ENCODE results near the gene CPEB3. TPM values are rescaled to one million over a fixed set of nuclear protein-coding genes. Genes with fewer than 3 reads are reported as not detected.

The CPEB3 gene
- total RNA-seq, 2 experiments from 2014 or later, result 0.66 to 3.2 TPM

GRCh38 chr10:92327445-92328433 lies 36.9 kb upstream of the CPEB3 start:
- no peaks in the 10 kb centered on the region for H3K4me1 ChIP-seq (ENCODE audit: insufficient read depth, low read length, poor library complexity, severe bottlenecking)
- 0 out of 2 replicates have a peak, but pooled peaks cover 8% of the 10 kb centered on the region for H3K36me3 ChIP-seq (ENCODE audit: insufficient read depth, low read length)
- ChIA-PET POLR2A (interaction anchor here (0.7 to 1.2 kb wide), 3 partner anchors 21 to 364 kb away, joined by 3 read pairs; no protein-coding TSS in a partner anchor), CTCF (ENCODE audit: unreplicated experiment) (no interaction called here)
- no peaks in the 10 kb centered on the region for H4K20me1 ChIP-seq (ENCODE audit: insufficient read depth, low read length)
- no peak overlapping the region for H2AFZ ChIP-seq (ENCODE audit: low read length)
- intact Hi-C loops (cut with micrococcal nuclease; ENCODE audit: unreplicated experiment), result no loop called here
- H3K9me3 ChIP-seq (ENCODE audit: low read length), result no peaks in the 10 kb centered on the region
- no TSS peak for BruUV-seq (replicated peaks)
- H3K4me3 ChIP-seq (ENCODE audit: low read depth, low read length, poor library complexity, severe bottlenecking), result no peak overlapping the region
- H3K4me2 ChIP-seq (ENCODE audit: low read length), result no peak overlapping the region
- peaks cover 11% of the 10 kb centered on the region; the same call in 1 of the 2 replicates for H3K79me2 ChIP-seq (ENCODE audit: insufficient read depth, low read depth, low read length)
- TF ChIP-seq EZH2phosphoT487 (IDR thresholded peaks at IDR 0.05; ENCODE audit: borderline replicate concordance, low read depth, low read length), result no peak
- no peak for TF ChIP-seq CTCF (conservative IDR thresholded peaks at IDR 0.05; ENCODE audit: low read length)
- DNase-seq (ENCODE audit: low spot score), result no peak
- H3K9me2 ChIP-seq (ENCODE audit: insufficient read depth, low read length), result no peaks in the 10 kb centered on the region
- H3K27ac ChIP-seq (ENCODE audit: low read depth, low read length, poor library complexity, severe bottlenecking), result no peak overlapping the region

DNA sequence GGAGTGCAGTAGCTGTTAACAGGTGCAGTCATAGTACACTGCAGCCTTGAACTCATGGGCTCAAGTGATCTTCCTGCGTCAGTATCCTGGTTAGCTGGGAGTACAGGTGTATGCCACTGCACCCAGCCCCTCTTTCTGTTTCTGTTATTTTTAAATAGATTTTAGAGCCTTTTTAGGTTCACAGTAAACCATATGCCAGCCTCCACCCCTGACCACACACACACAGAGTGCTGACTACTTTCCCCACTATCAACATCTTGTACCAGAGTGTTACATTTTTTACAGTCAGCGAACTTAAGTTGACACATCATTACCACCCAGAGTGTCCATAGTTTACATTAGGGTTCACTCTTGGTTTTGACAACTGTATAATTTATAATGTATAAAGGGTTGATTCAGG lies 32.2 kb upstream of the CPEB3 start:
- POLR2A ChIA-PET, result interaction anchor here (0.5 to 0.7 kb wide), 2 partner anchors 106 to 829 kb away, joined by 3 read pairs; no protein-coding TSS in a partner anchor

More for the DNA sequence above, 32.2 kb upstream of the CPEB3 start:
- Histone ChIP-seq H3K27ac (ENCODE audit: low read depth, low read length, poor library complexity, severe bottlenecking) (no peak overlapping the region), H3K4me3 (ENCODE audit: low read depth, low read length, poor library complexity, severe bottlenecking) (no peak overlapping the region), H3K4me1 (ENCODE audit: insufficient read depth, low read length, poor library complexity, severe bottlenecking) (no peaks in the 10 kb centered on the region), H3K9me3 (ENCODE audit: low read length) (no peaks in the 10 kb centered on the region), H3K79me2 (ENCODE audit: insufficient read depth, low read depth, low read length) (0 out of 2 replicates have a peak, but pooled peaks cover 6% of the 10 kb centered on the region), H3K4me2 (ENCODE audit: low read length) (no peak overlapping the region), H4K20me1 (ENCODE audit: insufficient read depth, low read length) (no peaks in the 10 kb centered on the region), H3K9me2 (ENCODE audit: insufficient read depth, low read length) (no peaks in the 10 kb centered on the region), H2AFZ (ENCODE audit: low read length) (no peak overlapping the region), H3K36me3 (ENCODE audit: insufficient read depth, low read length) (peaks cover 27% of the 10 kb centered on the region)
- CTCF ChIA-PET (ENCODE audit: unreplicated experiment), result no interaction called here
- DNase-seq (ENCODE audit: low spot score), result no peak
- TF ChIP-seq EZH2phosphoT487 (IDR thresholded peaks at IDR 0.05; ENCODE audit: borderline replicate concordance, low read depth, low read length) (no peak), CTCF (conservative IDR thresholded peaks at IDR 0.05; ENCODE audit: low read length) (no peak)
- intact Hi-C loops (cut with micrococcal nuclease; ENCODE audit: unreplicated experiment), result no loop called here
- no TSS peak for BruUV-seq (replicated peaks)
